ENCODE data around the gene KLHDC4. TPM values are rescaled to one million over a fixed set of nuclear protein-coding genes. Genes with fewer than 3 reads are reported as not detected.

KLHDC4 gene
- total RNA-seq, 2 donors from 2014 or later, result 28.7 to 118 TPM

DNA sequence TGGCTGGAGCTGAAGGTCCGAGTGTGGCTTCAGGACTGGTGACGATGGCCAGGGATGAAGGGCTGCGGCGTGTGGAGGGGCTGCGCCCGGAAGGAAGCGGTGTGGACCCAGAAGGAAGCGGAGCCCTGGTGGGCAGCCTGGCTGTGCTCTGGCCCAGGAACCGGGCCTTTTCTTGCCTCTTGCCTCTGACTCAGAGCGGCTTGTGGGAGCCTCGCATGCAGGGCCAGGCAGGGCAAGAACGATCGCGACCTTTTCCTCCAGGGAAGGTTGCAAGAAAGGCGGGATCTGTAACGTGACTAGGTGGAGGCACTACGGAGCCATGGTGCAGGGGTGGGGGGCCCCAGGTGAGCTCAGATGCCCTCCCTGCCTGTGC, 85.5 kb downstream of the KLHDC4 start:
- no peak for ATAC-seq
- intact Hi-C loops (cut with DNase I, micrococcal nuclease), result no loop called here
- DNase-seq, result no peak

GRCh38 chr16:87679593-87680271, 86.1 kb downstream of the KLHDC4 start:
- ATAC-seq, result peak; percentile 42
- intact Hi-C loops (cut with DNase I, micrococcal nuclease), result no loop called here
- DNase-seq, result no peak

DNA sequence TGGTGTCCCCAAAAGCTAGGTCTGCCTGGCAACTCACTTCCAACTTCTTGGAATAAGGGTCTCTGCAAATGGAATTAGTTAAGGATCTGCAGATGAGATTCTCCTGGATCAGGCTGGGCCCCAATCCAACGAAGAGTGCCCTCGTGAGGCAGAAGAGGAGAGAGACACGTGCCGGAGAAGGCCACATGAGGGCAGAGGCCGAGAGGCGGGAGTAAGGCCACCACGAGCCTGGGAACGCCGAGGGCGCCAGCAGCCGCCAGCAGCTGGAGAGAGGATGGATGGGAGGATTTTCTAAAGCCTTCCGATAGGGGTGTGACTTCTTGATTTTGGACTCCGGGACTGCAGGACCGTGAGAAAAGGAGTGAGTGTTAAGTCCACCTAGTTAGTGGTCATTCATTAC, 87.2 kb downstream of the KLHDC4 start:
- intact Hi-C loops (cut with DNase I, micrococcal nuclease), result no loop called here
- no peak for DNase-seq
- no peak for ATAC-seq

GRCh38 chr16:87677830-87678229, 88.0 kb downstream of the KLHDC4 start:
- ATAC-seq, result no peak
- intact Hi-C loops (cut with DNase I, micrococcal nuclease), result no loop called here
- DNase-seq, result no peak

GRCh38 chr16:87675111-87675719, 90.6 kb downstream of the KLHDC4 start:
- intact Hi-C loops (cut with DNase I, micrococcal nuclease), result no loop called here
- DNase-seq (no peak), ATAC-seq (no peak)

DNA sequence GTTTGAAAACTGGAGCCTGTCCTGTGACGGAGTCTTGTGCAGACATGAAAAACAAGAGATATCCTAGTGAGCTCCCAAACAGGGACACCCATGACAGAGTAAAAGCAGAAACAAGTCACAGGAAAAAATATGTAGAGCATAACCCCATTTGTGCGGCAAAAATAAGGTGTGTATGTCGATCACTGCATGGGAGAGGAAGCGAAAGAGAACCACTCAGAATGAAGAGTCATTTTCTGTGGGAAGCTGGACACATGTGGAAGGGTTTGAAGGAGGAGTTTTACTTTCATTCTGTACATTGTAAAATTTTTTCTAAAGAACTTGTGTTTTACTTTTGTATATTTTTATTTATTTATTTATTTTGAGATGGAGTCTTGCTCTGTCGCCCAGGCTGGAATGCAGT, 91.4 kb downstream of the KLHDC4 start:
- DNase-seq (no peak), ATAC-seq (no peak)
- intact Hi-C loops (cut with DNase I, micrococcal nuclease), result no loop called here

GRCh38 chr16:87671715-87672270, 94.0 kb downstream of the KLHDC4 start:
- intact Hi-C loops (cut with DNase I, micrococcal nuclease), result no loop called here
- DNase-seq, result no peak
- no peak for ATAC-seq

DNA sequence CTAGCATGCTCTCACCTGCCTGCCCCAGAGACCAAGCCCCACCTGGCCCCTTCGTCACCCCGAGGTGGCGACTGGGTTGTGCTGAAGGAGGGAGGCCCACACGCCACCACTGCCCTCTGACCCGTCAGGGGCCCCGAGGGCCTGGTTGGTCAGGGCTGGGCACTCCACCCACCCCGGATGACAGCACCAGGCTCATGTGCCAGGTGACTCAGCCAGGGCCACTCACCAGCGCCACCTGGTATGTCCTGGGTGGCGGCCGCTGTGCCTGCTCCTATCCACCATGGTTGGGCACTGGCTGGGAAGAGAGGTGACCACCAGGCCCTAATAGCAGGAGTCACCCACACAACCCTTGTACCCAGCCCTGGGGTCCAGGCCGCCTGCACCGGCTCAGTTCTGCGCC, 94.6 kb downstream of the KLHDC4 start:
- ATAC-seq (no peak), DNase-seq (no peak)
- intact Hi-C loops (cut with DNase I, micrococcal nuclease), result no loop called here

DNA sequence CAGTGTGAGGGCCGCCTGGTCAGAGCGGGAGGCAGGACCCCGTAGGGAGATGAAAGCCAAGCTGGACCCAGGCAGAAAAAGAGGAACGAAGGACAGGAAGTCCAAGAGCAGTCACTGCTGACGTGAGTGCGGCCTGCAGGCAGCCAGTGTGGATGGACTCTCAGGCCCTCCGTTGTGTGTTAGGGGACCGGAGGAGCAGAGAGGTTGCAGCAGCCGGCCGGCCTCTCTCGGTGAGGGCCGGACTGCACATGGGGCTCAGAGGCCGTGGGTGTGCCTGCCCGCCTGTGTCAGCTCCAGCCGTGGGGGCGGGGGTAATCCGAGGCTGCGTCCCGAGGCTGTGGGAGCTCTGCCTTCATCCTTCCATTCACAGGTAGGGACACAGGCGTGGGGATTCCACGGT, 96.1 kb downstream of the KLHDC4 start:
- intact Hi-C loops (cut with DNase I, micrococcal nuclease), result no loop called here
- DNase-seq (no peak), ATAC-seq (no peak)

DNA sequence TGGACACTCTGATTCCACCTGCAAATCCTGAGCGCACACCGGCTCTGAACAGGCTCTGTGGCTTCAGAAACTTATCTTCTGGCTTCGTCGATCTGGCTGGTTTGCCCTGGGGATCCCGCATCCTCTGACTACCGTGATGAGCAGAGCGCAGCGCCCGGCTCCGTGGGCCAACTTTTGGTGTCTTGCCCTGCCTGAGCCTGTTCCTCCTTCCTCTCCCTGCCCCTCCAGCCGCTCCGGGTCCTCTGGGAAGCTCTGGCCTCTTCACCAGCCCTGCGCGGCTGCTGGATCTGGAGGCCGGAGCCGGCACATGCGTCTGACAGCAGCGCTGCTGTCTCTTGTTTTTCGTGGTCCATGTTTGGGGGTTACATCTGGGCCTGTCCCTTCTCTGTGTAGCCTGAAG, 97.8 kb downstream of the KLHDC4 start:
- DNase-seq (no peak), ATAC-seq (no peak)
- intact Hi-C loops (cut with DNase I, micrococcal nuclease), result no loop called here

DNA sequence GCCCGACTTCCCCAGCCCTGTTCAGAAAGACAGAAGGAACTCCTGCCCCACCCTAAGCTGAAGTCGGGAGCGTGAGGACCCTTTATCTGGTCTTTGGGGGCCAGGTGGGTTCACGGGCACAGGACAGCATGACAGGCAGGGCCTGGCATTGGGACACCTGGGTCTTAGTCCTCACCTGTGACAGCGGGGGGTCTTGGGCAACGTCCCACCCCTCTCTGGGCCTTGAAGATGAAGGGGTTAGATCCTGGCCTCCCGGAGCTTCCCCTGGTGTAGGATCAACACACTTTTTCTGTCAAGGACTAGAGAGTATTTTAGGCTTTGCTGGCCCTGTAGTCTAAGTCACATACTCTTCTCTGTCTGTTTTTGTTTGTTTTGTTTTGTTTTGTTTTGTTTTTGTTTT, 98.3 kb downstream of the KLHDC4 start:
- intact Hi-C loops (cut with DNase I, micrococcal nuclease), result no loop called here

GRCh38 chr16:87666919-87667318, 98.9 kb downstream of the KLHDC4 start:
- ATAC-seq (no peak), DNase-seq (no peak)
- intact Hi-C loops (cut with DNase I, micrococcal nuclease), result no loop called here

More for the DNA sequence above, 98.3 kb downstream of the KLHDC4 start:
- ATAC-seq, result no peak
- no peak for DNase-seq

DNA sequence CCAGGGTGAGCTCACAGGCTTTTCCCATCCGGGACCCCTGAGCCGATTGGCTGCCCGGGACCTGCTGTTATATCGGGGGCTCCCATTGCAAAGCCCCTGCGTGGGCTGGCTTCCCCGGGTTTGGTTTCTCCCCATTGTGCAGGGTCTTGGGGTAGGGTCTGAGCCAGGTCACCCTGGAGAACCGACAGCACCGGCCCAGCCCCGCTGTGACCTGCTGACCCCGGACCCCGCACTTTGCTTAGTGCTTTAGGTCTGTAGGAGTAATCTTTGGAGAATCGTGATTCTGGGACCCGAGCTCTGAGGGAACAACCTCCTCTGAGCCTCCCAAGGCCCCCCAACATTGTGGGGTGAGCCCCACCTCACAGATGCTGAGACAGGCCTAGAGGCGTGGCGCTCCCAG, 100.6 kb downstream of the KLHDC4 start:
- no peak for ATAC-seq
- no peak for DNase-seq
- intact Hi-C loops (cut with DNase I, micrococcal nuclease), result no loop called here

GRCh38 chr16:87664792-87665191, 101.0 kb downstream of the KLHDC4 start:
- intact Hi-C loops (cut with DNase I, micrococcal nuclease), result no loop called here
- ATAC-seq (no peak), DNase-seq (no peak)

DNA sequence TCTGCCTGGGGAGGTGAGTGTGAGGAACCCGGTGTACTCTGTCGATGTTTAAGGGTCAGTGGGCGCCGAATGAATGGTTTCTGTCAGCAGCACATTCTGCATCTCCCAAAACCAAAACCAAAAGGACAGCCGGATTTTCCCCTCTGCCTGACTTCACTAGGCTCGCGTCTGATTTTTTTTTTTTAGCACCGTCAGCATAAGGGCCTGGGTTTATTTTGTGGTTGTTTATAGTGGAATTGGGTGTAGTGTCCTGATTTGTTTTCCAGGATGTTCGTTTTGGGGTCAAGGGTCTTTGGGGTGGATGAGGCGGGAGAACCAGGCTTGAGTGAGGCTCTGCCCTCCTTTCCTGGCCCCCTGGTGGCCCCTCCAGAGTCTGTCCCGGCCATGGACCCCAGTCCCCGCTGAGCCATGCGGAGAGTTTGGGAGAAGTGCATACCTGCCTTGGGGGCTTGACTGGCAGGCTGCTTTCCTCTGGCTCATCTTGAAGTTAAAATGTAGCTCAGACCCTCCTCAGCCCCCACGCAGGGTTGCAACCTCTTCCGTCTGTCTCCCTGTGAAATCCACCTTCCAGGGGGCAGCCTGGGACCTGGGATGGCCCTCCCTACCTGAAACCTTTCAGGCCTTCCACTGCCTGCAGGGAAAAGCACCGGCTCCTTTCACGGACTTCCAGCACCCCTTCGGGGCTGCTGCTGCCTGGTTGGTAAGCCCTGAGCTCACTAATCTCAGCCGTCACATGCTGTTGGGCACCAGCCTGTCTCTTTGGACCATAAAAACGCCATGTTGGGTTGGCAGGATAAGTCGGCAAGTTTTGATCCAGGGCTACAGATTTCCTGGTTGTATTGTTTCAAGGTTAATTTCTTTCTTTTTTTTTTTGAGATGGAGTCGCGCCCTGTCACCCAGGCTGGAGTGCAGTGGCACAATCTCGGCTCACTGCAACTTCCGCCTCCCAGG, 103.3 kb downstream of the KLHDC4 start:
- ATAC-seq (peak; percentile 69), DNase-seq (no peak)
- intact Hi-C loops (cut with DNase I, micrococcal nuclease), result no loop called here

GRCh38 chr16:87661561-87661960, 104.2 kb downstream of the KLHDC4 start:
- DNase-seq (peak in 1 of 2 donors; percentile 38), ATAC-seq (no peak)

DNA sequence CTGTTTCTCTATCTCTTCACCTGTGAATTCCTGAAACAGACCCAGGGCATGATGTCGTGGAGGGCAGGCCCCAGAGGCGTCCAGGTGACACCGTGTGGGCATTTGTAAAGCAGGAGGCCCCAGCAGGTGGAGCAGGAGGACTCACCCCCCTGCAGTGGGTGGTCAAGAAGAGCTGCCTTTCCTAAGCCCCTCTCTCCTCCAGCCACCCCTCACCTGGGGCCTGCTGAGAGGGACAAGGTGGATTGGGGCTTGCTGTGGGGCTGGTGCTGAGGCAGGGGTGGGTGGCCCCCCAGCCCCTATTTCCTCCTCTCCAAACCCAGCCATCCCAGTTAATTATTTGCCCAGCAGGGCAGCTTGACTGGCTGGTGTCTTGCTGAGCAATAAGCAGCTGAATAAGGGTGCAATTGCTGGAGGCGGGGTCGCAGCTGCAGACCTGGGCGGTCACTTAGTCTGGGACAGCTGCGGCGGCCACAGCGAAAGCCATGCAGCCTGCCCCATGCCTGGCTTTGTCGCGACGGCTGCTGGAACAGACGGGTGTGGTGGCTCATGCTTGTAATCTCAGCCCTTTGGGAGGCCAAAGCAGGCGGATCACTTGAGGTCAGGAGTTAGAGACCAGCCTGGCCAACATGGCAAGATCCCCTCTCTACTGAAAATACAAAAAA, 107.1 kb downstream of the KLHDC4 start:
- DNase-seq (no peak), ATAC-seq (peak; percentile 55)
- intact Hi-C loops (cut with DNase I, micrococcal nuclease), result no loop called here

More at GRCh38 chr16:87661561-87661960, 104.2 kb downstream of the KLHDC4 start:
- intact Hi-C loops (cut with DNase I, micrococcal nuclease), result no loop called here

Measured in left colon (tissue), 2 donors.